NCI-H82 (cell line): ENCODE measurements around the gene SLIT3.

ENCODE experiments used
- DNase-seq: peaks from one replicate; lab custom pipeline; 2025; lab: John Stamatoyannopoulos, UW

Gene SLIT3

GRCh38 chr5:168860081-168860480, 440.9 kb downstream of the SLIT3 start:
- DNase-seq = no peak

- DNase-seq = no peak
Measured at GRCh38 chr5:168859471-168859870, 441.5 kb downstream of the SLIT3 start.

GRCh38 chr5:168858994-168859393, 441.9 kb downstream of the SLIT3 start:
- DNase-seq = no peak

- DNase-seq = no peak
Measured at GRCh38 chr5:168858371-168858770, 442.6 kb downstream of the SLIT3 start.

GRCh38 chr5:168853972-168854371, 447.0 kb downstream of the SLIT3 start:
- no peak for DNase-seq

- DNase-seq = no peak
Measured at GRCh38 chr5:168852329-168852728, 448.6 kb downstream of the SLIT3 start.

GRCh38 chr5:168851902-168852321, 449.0 kb downstream of the SLIT3 start:
- no peak for DNase-seq

- DNase-seq = no peak
Measured at GRCh38 chr5:168850683-168851082, 450.3 kb downstream of the SLIT3 start.

GRCh38 chr5:168848569-168848968, 452.4 kb downstream of the SLIT3 start:
- no peak for DNase-seq

GRCh38 chr5:168847511-168848073, 453.3 kb downstream of the SLIT3 start:
- no peak for DNase-seq

- no peak for DNase-seq
Measured at GRCh38 chr5:168844922-168845296, 456.0 kb downstream of the SLIT3 start.

- peak; percentile 54 for DNase-seq
Measured at GRCh38 chr5:168844016-168844921, 456.7 kb downstream of the SLIT3 start.

GRCh38 chr5:168843277-168844015, 457.5 kb downstream of the SLIT3 start:
- no peak for DNase-seq

- no peak for DNase-seq
Measured at GRCh38 chr5:168842571-168843205, 458.3 kb downstream of the SLIT3 start.

GRCh38 chr5:168837852-168838251, 463.1 kb downstream of the SLIT3 start:
- no peak for DNase-seq

GRCh38 chr5:168836603-168837231, 464.2 kb downstream of the SLIT3 start:
- no peak for DNase-seq

GRCh38 chr5:168833936-168834335, 467.0 kb downstream of the SLIT3 start:
- no peak for DNase-seq

GRCh38 chr5:168833383-168833782, 467.6 kb downstream of the SLIT3 start:
- DNase-seq = no peak

GRCh38 chr5:168832308-168832707, 468.6 kb downstream of the SLIT3 start:
- DNase-seq = no peak

GRCh38 chr5:168831383-168831782, 469.6 kb downstream of the SLIT3 start:
- no peak for DNase-seq

GRCh38 chr5:168830833-168831232, 470.1 kb downstream of the SLIT3 start:
- no peak for DNase-seq

GRCh38 chr5:168829922-168830417, 471.0 kb downstream of the SLIT3 start:
- no peak for DNase-seq
